ENCODE measurements around the gene RFX4.

DNA sequence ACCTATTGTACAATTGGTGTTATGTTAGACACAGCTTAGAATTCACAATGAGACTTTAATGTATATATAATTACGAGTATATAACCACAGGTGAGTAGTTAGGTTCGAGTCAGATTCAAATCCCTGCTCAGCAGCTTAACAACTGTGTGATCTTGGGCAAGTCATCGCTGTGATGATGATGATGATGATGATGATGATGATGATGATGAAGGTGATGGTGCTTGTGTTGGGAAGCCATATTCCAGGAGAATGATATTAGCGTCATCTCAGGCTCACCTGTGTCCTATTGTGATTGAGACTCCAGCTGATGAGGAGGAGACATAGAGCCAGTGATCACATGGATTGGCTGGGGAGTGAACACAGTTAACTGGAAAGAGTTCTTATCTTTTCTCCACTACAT lies 16.5 kb downstream of the RFX4 start:
- no peak for TF ChIP-seq POLR2A (IDR thresholded peaks at IDR 0.05)
- TF ChIP-seq, protein P1, sequence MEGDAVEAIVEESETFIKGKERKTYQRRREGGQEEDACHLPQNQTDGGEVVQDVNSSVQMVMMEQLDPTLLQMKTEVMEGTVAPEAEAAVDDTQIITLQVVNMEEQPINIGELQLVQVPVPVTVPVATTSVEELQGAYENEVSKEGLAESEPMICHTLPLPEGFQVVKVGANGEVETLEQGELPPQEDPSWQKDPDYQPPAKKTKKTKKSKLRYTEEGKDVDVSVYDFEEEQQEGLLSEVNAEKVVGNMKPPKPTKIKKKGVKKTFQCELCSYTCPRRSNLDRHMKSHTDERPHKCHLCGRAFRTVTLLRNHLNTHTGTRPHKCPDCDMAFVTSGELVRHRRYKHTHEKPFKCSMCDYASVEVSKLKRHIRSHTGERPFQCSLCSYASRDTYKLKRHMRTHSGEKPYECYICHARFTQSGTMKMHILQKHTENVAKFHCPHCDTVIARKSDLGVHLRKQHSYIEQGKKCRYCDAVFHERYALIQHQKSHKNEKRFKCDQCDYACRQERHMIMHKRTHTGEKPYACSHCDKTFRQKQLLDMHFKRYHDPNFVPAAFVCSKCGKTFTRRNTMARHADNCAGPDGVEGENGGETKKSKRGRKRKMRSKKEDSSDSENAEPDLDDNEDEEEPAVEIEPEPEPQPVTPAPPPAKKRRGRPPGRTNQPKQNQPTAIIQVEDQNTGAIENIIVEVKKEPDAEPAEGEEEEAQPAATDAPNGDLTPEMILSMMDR (IDR thresholded peaks at IDR 0.05): no peak
- TF ChIP-seq EP300 (IDR thresholded peaks at IDR 0.05; ENCODE audit: low read depth): no peak
